ENCODE measurements around the gene SF1.

The SF1 gene

GRCh38 chr11:64744544-64745188, 33.7 kb downstream of the SF1 start:
- peak; percentile 37 for DNase-seq

GRCh38 chr11:64743591-64744543, 34.5 kb downstream of the SF1 start, which contains the start of gene RASGRP2:
TSS of gene RASGRP2 (minus strand) at chr11:64744142. CDS start at chr11:64742866, 1,276 bp downstream.
- DNase-seq, result peak; percentile 96

DNA sequence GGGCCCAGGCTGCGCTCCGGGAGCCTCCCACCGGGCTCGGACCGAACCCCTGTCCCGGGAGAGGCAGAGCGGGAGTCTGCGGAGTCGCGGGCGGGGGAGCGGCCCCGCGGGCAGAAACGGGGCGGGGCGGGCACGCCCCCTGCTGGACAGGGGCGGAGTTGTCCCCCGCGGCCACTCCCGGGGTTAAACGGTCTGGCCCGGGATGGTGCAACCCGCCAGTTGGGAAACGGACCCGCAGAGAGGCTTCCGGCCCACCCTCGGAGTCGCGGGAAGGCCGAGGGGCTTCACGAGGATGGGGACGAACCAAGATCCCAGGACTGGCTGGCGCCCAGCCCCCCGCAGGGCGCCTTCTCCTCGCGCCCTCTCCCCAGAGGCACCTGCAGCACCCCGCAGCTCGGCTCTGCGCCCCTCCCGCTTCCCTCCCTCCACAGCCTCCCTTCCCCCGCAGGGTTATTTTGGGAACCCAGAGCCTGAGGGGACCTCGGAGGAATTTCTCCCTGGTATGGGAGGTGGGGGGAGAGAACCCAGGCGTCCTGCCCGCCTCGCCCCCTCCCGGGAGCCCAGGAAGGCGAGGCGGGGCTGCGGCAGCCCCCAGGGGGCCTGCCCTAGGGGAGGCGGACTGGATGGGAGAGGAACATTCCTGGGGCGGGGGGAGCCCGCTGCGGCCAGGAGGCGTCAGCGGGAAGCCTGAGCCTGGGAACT, 35.3 kb downstream of the SF1 start:
- peak; percentile 100 for DNase-seq

DNA sequence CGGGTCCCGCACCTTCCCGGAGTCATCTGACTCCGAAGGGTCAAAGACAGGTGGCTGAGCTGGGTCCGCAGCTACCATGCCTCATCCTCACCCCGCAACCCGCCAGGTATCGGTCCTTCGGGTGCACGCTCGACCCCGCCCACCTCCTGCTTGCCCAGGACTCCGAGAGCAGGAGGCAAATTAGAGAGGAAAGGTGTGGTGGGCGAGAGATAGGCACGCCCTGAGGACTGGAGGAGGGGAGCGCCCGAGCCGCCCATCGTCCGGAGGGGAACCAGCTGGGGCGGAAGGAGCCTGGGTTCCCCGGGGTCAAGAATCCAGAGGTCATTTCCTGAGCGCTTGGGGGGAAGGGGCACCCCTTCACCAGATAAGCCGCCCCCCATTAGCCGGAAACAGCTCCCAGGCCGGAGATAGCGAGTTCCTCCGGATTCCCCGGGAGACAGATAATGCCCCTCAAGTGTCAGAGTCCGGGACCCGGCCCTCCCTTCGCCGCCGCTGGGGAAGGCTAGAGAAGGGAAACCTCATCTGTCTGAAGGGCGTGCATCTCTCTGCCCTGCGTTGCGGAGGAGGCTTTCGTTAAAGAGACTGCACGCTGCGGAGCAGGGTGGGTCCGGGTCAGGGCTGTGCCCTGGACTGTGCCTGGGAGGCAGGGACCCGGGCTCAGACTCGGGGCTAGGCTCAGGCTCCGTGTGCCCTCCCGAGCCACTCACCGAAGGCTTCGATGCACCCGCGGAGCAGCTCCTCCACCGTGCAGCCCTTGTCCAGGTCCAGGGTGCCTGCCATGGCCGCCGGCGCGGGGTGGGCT, 36.1 kb downstream of the SF1 start:
- no peak for DNase-seq

DNA sequence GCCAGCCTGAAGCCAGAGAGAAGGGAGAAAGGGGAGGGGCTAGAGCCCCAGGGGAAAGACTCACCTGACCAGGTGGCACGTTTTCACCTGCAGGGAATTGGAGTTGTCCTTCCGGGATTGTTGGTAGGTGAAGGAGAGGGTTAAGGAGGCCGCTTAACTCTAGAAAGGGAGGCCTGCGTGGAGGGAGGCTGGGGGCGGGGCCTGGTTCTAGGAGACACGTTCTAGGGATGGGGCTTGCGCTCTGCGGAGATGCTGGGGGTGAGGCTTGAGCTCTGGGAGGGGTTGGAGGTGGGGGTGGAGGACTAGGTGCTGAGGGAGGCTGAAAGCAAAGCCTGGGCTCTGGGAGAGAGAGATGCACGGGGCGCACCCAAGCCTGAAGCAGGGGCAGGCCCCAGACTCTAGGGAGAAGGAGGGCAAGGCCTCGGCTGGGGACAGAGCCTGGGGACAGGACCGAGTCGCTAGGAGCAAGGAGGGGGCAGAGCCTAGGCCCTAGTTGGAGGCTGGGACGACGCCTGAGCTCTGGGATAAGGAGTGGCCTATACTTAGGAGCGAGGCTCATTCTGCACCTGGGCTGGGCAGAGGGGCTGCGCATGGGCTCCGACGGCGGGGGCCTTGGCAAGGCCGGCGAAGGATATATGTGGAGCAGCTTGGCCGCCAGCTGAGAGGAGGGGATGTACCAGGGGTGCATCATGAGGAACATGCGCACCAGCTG, 36.8 kb downstream of the SF1 start:
- no peak for DNase-seq

GRCh38 chr11:64739871-64740270, 38.5 kb downstream of the SF1 start:
- no peak for DNase-seq

GRCh38 chr11:64736654-64737053, 41.7 kb downstream of the SF1 start:
- DNase-seq, result no peak

DNA sequence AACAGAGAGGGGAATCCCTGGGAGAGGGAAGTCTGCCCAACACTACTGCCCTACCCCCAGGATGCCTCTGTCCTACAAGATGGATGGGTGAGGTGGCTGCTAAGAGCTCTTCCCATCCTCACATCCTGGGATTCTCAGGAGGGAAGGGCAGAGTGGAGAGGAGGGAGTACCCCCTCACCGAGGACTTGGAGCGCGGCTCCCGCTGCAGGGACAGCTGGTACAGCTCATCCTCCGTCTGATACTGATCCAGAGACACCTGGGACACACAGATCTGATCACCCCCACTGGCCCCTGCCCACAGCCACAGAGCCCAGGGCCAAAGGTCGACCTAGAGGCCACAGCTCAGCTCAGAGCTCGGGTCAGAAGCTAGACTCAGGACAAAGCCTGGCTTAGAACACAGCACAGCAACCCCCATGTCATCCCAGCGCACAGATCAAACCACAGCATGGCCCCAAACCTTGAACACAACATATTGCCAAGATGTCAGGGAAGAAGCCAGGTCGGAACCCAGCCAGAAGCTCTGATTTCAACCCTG, 42.5 kb downstream of the SF1 start:
- no peak for DNase-seq

GRCh38 chr11:64734811-64735724, 43.3 kb downstream of the SF1 start:
- DNase-seq, result no peak

DNA sequence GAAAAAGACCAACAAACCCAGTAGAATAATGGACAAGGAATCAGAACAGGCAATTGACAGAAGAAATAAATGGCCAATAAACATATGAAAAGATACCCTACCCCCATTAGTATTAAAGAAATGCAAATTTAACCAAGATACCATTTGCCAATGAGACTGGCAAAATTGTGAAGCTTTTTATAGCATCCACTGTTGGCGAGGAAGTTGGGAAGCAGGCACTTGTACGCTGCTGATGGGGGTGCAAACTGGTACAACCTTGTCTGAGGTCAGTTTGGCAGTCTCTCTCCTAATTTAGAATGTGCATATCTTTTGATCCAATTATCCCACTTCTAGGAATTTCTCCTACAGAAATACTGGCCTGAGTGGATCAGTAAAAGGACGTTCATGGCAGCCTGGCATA, 46.7 kb downstream of the SF1 start:
- DNase-seq, result no peak

DNA sequence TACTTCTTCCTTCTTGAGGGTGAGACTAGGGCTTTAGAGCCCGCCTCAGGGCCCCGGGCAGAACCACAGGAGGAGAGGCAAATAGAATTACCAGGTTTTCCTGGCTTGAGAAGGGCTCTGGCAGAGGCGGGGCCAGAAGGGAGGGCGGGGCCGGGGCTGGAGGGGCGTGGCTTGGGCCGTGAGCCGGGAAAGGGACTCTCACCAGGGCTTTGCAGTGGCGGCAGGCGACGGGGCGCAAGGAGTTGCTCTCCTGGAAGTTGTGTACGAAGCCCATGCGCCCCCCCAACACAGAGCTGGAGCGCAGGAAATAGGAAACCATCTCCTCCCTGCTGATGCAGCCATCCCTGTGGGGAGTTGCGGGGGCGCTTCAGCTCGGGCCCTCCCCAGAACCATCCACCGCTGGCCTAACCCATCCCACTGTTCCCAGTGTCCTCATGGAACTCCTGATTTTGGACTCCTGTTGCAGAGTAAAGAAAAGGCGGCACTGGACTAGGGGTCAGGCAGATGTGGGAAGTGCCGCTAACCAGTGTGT, 48.4 kb downstream of the SF1 start:
- peak; percentile 52 for DNase-seq

- no peak for DNase-seq
Observed at GRCh38 chr11:64728757-64729365, 49.5 kb downstream of the SF1 start.

GRCh38 chr11:64726867-64727530, 51.3 kb downstream of the SF1 start:
- DNase-seq, result no peak

- DNase-seq, result peak; percentile 32
Observed at GRCh38 chr11:64726211-64726641, 52.1 kb downstream of the SF1 start.

GRCh38 chr11:64724863-64725532, 53.3 kb downstream of the SF1 start:
- no peak for DNase-seq

- DNase-seq, result no peak
Observed at GRCh38 chr11:64723907-64724862, 54.2 kb downstream of the SF1 start.

Measured in 8988T (cell line).